ENCODE data around the gene SIGLEC7. TPM values are rescaled to one million over a fixed set of nuclear protein-coding genes. Genes with fewer than 3 reads are reported as not detected.
A peak's percentile ranks its signal among the peaks of the same experiment; 100 is the strongest.

SIGLEC7 gene
- 1 to 10 TPM in 3 of 9 donors, under 1 TPM in 4, not detected in 2; 0.51 to 6.1 (median 0.63) TPM for total RNA-seq
- polyA plus RNA-seq, result 1 to 10 TPM; 1.0 to 1.2 TPM
- long read RNA-seq, donor 1, result 0 reads
- long read RNA-seq, donor 2, partial matches to known transcripts, result 0 of 1 reads
- long read RNA-seq, donor 2, other reads (novel, unspliced or antisense), result 1 of 1 reads
- long read RNA-seq, donor 3, partial matches to known transcripts, result 0 of 1 reads
- long read RNA-seq, donor 3, other reads (novel, unspliced or antisense), result 1 of 1 reads

GRCh38 chr19:51142119-51142518 is at the start of gene SIGLEC7:
SIGLEC7 (plus strand) TSS chr19:51142301; CDS start chr19:51142370, 69 bp downstream.
- H3K27ac ChIP-seq, result peak within 1 kb of the TSS in 6 of 12 donors; percentile 20 to 90 (median 29)
- peaks cover 0 to 65% (median 0%) of the 10 kb centered on the region in 12 donors for H3K4me1 ChIP-seq
- H3K4me3 ChIP-seq, result peak within 1 kb of the TSS in 1 of 12 donors; percentile 35
- intact Hi-C loops (cut with DNase I), result no loop called here
- H3K9me3 ChIP-seq, result no peaks in the 10 kb centered on the region
- peak in 4 of 5 donors; percentile 45 to 78 (median 70) for DNase-seq
- peaks cover 0 to 38% (median 2%) of the 10 kb centered on the region in 9 donors for H3K27me3 ChIP-seq
- no peak for TF ChIP-seq CTCF (IDR thresholded peaks at IDR 0.05)
- TF ChIP-seq POLR2A (IDR thresholded peaks at IDR 0.05), result no peak
- peak; percentile 41 to 59 (median 54) for ATAC-seq
- WGBS, 4 donors, result 63 to 71% (median 68%) methylated on average over 12 to 14 of the region's 14 CpGs
- no peaks in the 10 kb centered on the region for H3K36me3 ChIP-seq

DNA sequence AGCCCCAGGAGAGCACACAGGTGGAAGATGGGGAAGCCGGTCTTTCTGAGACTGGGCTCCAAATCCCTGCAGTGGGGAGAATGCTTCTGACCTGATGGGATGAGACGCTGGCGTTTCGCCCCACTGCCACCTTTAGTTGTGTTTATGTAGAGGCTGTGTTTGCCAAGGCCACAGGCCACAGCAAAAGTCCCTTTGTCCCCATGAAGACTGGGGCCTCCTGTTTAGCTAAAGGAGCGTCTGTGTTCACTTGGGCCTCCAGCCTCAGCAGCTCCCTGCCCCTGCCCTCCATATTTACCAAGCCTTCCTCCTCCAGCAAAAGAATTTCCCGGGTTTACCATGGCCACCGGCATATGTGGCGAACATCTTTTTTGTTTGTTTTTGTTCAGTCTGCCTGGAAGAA is 49.0 kb upstream of the SIGLEC7 start:
- 83 to 93% (median 86%) methylated on average over 8 of the region's 8 CpGs for WGBS, 4 donors
- Histone ChIP-seq H3K9me3 (no peaks in the 10 kb centered on the region), H3K4me1 (peaks cover 0 to 9% (median 0%) of the 10 kb centered on the region in 12 donors), H3K27ac (no peak overlapping the region), H3K4me3 (no peak overlapping the region), H3K27me3 (no peaks in the 10 kb centered on the region), H3K36me3 (peaks cover 0 to 4% (median 0%) of the 10 kb centered on the region in 9 donors)
- intact Hi-C loops (cut with DNase I), result loop anchor here in 5 of 10 donors (2.0 to 10.0 kb wide), 4 partner anchors 66 to 161 kb away; partner anchors contain the start of gene KLK11 (in 1 of the 5)
- ATAC-seq (no peak), DNase-seq (no peak)
- TF ChIP-seq CTCF (IDR thresholded peaks at IDR 0.05) (no peak), POLR2A (IDR thresholded peaks at IDR 0.05) (no peak)

- WGBS, 4 donors, result 77 to 80% (median 78%) methylated on average over 22 of the region's 22 CpGs
- intact Hi-C loops (cut with DNase I), result loop anchor here in 8 of 10 donors (1.0 to 10.0 kb wide), 7 partner anchors 66 to 163 kb away; partner anchors contain the start of genes KLK10 (in 1 of the 8) and KLK11 (in 1 of the 8)
- H3K27ac ChIP-seq, result no peak overlapping the region
- H3K9me3 ChIP-seq, result no peaks in the 10 kb centered on the region
- H3K36me3 ChIP-seq, result peaks cover 0 to 4% (median 0%) of the 10 kb centered on the region in 9 donors
- no peak overlapping the region for H3K4me3 ChIP-seq
- H3K4me1 ChIP-seq, result peaks cover 0 to 12% (median 0%) of the 10 kb centered on the region in 12 donors
- no peak for ATAC-seq
- no peak for DNase-seq
- H3K27me3 ChIP-seq, result no peaks in the 10 kb centered on the region
- TF ChIP-seq POLR2A (IDR thresholded peaks at IDR 0.05), result no peak
Observed at GRCh38 chr19:51093510-51094345, 48.4 kb upstream of the SIGLEC7 start.

- intact Hi-C loops (cut with DNase I), result loop anchor here in 9 of 10 donors (1.0 to 10.0 kb wide), 8 partner anchors 67 to 164 kb away; partner anchors contain the start of genes KLK10 (in 2 of the 9) and KLK11 (in 1 of the 9)
- whole genome bisulfite sequencing, 4 donors, result 25 to 29% (median 26%) methylated on average over 15 of the region's 15 CpGs
- Histone ChIP-seq H3K4me3 (no peak overlapping the region), H3K4me1 (peaks cover 0 to 23% (median 0%) of the 10 kb centered on the region in 12 donors), H3K27ac (no peak overlapping the region), H3K9me3 (no peaks in the 10 kb centered on the region), H3K36me3 (peaks cover 0 to 7% (median 2%) of the 10 kb centered on the region in 9 donors), H3K27me3 (no peaks in the 10 kb centered on the region)
- peak in 1 of 5 donors; percentile 43 for DNase-seq
- ATAC-seq, result no peak
- no peak for TF ChIP-seq POLR2A (IDR thresholded peaks at IDR 0.05)
- TF ChIP-seq CTCF (IDR thresholded peaks at IDR 0.05), result peak; percentile 48 to 80 (median 64)
Observed at GRCh38 chr19:51094696-51095279, 47.3 kb upstream of the SIGLEC7 start.

All from heart left ventricle (tissue), 16 donors.